H9 (cell line): Measurements from ENCODE around the gene TAF11L9. TPM values are rescaled to one million over a fixed set of nuclear protein-coding genes. Genes with fewer than 3 reads are reported as not detected.

Experiments
- DNase-seq: peaks from one replicate; pipeline ENCODE4 v3.0.0-alpha.2; 2017
- H2AFZ ChIP-seq: one replicate; pipeline ENCODE4 v1.6.1; 2013; ENCODE audit warnings: mild to moderate bottlenecking, low read length, control low read depth, moderate library complexity
- H2AK5ac ChIP-seq: 2 replicates; pipeline ENCODE4 v1.6.1; 2013; ENCODE audit warnings: low read length, control low read depth, mixed read lengths; ENCODE audit not compliant: insufficient read length
- H2BK120ac ChIP-seq: one replicate; pipeline ENCODE4 v1.6.1; 2013; ENCODE audit warnings: low read depth, mild to moderate bottlenecking, low read length, control low read depth, inconsistent platforms; ENCODE audit not compliant: poor library complexity, severe bottlenecking
- H2BK12ac ChIP-seq: 2 replicates; pipeline ENCODE4 v1.6.1; 2013; ENCODE audit warnings: low read length, control low read depth, mixed read lengths, low read depth; ENCODE audit not compliant: insufficient read length
- H2BK15ac ChIP-seq: 2 replicates; pipeline ENCODE4 v1.6.1; 2013; ENCODE audit warnings: low read depth, low read length, control low read depth
- H2BK20ac ChIP-seq: one replicate; pipeline ENCODE4 v1.6.1; 2013; ENCODE audit warnings: low read depth, mild to moderate bottlenecking, low read length, control low read depth, inconsistent platforms; ENCODE audit not compliant: poor library complexity, severe bottlenecking
- H2BK5ac ChIP-seq: 2 replicates; pipeline ENCODE4 v1.6.1; 2013; ENCODE audit warnings: low read length, control low read depth, mixed read lengths; ENCODE audit not compliant: insufficient read length
- H3K14ac ChIP-seq: 2 replicates; pipeline ENCODE4 v1.6.1; 2013; ENCODE audit warnings: low read length, control low read depth; ENCODE audit not compliant: insufficient read depth
- H3K18ac ChIP-seq: 2 replicates; pipeline ENCODE4 v1.6.1; 2013; ENCODE audit warnings: low read depth, mild to moderate bottlenecking, mixed read lengths, low read length, control low read depth; ENCODE audit not compliant: insufficient read length
- H3K23ac ChIP-seq: 2 replicates; pipeline ENCODE4 v1.6.1; 2013; ENCODE audit warnings: low read length, control low read depth, mixed read lengths, low read depth; ENCODE audit not compliant: insufficient read length
- H3K23me2 ChIP-seq: 2 replicates; pipeline ENCODE4 v1.6.1; 2013; ENCODE audit warnings: low read depth, mild to moderate bottlenecking, mixed read lengths, low read length, control low read depth; ENCODE audit not compliant: insufficient read length, poor library complexity, severe bottlenecking
- H3K27ac ChIP-seq: 2 replicates; pipeline ENCODE4 v1.5.1; 2013; ENCODE audit warnings: low read length, control low read depth, mixed read lengths, low read depth; ENCODE audit not compliant: insufficient read length
- H3K27me3 ChIP-seq: 2 replicates; pipeline ENCODE4 v1.6.1; 2013; ENCODE audit warnings: low read length, control low read depth, inconsistent platforms; ENCODE audit not compliant: insufficient read depth
- H3K4ac ChIP-seq: 2 replicates; pipeline ENCODE4 v1.6.1; 2013; ENCODE audit warnings: low read depth, mild to moderate bottlenecking, control low read depth, inconsistent platforms, low read length, moderate library complexity
- H3K4me1 ChIP-seq: 2 replicates; pipeline ENCODE4 v1.6.1; 2013; ENCODE audit warnings: low read length, control low read depth, inconsistent platforms; ENCODE audit not compliant: insufficient read depth
- H3K4me2 ChIP-seq: 2 replicates; pipeline ENCODE4 v1.6.1; 2013; ENCODE audit warnings: low read length, control low read depth, mixed read lengths; ENCODE audit not compliant: insufficient read length, insufficient read depth
- H3K56ac ChIP-seq: 2 replicates; pipeline ENCODE4 v1.6.1; 2013; ENCODE audit warnings: low read depth, mild to moderate bottlenecking, mixed read lengths, low read length, control low read depth; ENCODE audit not compliant: insufficient read length
- H3K79me1 ChIP-seq: 2 replicates; pipeline ENCODE4 v1.6.1; 2013; ENCODE audit warnings: low read depth, mild to moderate bottlenecking, moderate library complexity, low read length, control low read depth, inconsistent platforms; ENCODE audit not compliant: insufficient read depth, poor library complexity, severe bottlenecking
- H3K79me2 ChIP-seq: 2 replicates; pipeline ENCODE4 v1.6.1; 2013; ENCODE audit warnings: low read length, control low read depth, inconsistent platforms; ENCODE audit not compliant: insufficient read depth
- H3K9ac ChIP-seq: 2 replicates; pipeline ENCODE4 v1.6.1; 2013; ENCODE audit warnings: low read length, control low read depth, mixed read lengths; ENCODE audit not compliant: insufficient read length; ENCODE audit errors: extremely low read depth
- H3K9me3 ChIP-seq: one replicate; pipeline ENCODE4 v1.6.1; 2013; ENCODE audit warnings: low read depth, low read length, inconsistent platforms; ENCODE audit not compliant: control insufficient read depth
- H3T11ph ChIP-seq: one replicate; pipeline ENCODE4 v1.6.1; 2013; ENCODE audit warnings: mild to moderate bottlenecking, low read length, control low read depth, inconsistent platforms
- H4K20me1 ChIP-seq: one replicate; pipeline ENCODE4 v1.6.1; 2013; ENCODE audit not compliant: control insufficient read depth, insufficient read length, insufficient read depth
- H4K5ac ChIP-seq: 2 replicates; pipeline ENCODE4 v1.6.1; 2013; ENCODE audit warnings: low read depth, mild to moderate bottlenecking, mixed read lengths, low read length, control low read depth; ENCODE audit not compliant: insufficient read length
- H4K8ac ChIP-seq: replicated peaks from 2 replicates; pipeline ENCODE4 v1.6.1; 2013; ENCODE audit warnings: low read length, control low read depth, mixed read lengths, low read depth; ENCODE audit not compliant: insufficient read length
- H4K91ac ChIP-seq: 2 replicates; pipeline ENCODE4 v1.6.1; 2013; ENCODE audit warnings: low read depth, mild to moderate bottlenecking, moderate library complexity, mixed read lengths, low read length, control low read depth; ENCODE audit not compliant: insufficient read length
- H3K27ac Mint-ChIP-seq, 3 experiments: 2 replicates in 2 of 3; 3 replicates in 1 of 3; pipeline ENCODE4 v1.8.0; 2020 to 2021; ENCODE audit warnings: mixed read lengths in 3 of 3, mild to moderate bottlenecking in 1 of 3, moderate library complexity in 1 of 3
- H3K27me3 Mint-ChIP-seq: 2 replicates; pipeline ENCODE4 v1.8.0; 2021; ENCODE audit warnings: low read depth, mild to moderate bottlenecking, moderate library complexity, mixed read lengths
- H3K36me3 Mint-ChIP-seq, 3 experiments: 2 replicates in 2 of 3; 3 replicates in 1 of 3; pipeline ENCODE4 v1.8.0; 2020 to 2021; ENCODE audit warnings: low read depth in 3 of 3, mixed read lengths in 3 of 3; ENCODE audit not compliant: insufficient read depth in 1 of 3
- H3K4me1 Mint-ChIP-seq, 2 experiments: 2 replicates each; pipeline ENCODE4 v1.8.0; 2020; ENCODE audit warnings: mixed read lengths in 2 of 2
- H3K4me3 Mint-ChIP-seq, 2 experiments: 2 replicates in 1 of 2; 3 replicates in 1 of 2; pipeline ENCODE4 v1.8.0; 2020 to 2021; ENCODE audit warnings: mild to moderate bottlenecking in 2 of 2, mixed read lengths in 2 of 2, moderate library complexity in 1 of 2
- H3K9me3 Mint-ChIP-seq, 2 experiments: 2 replicates in 1 of 2; 3 replicates in 1 of 2; pipeline ENCODE4 v1.8.0; 2020; ENCODE audit warnings: mild to moderate bottlenecking in 2 of 2, mixed read lengths in 2 of 2, moderate library complexity in 1 of 2
- CTCF ChIP-seq: fragments of 200-600 bp; sonication (generic); conservative IDR thresholded peaks from 3 replicates; pipeline ENCODE4 v1.8.0; 2021; ENCODE audit warnings: antibody characterized with exemption, mild to moderate bottlenecking
- WGBS: extraction: QIAGEN DNeasy Blood & Tissue Kit; methylation state at CpG from one replicate; pipeline ENCODE4 v1.1.7; 2013; ENCODE audit warnings: missing lambda C conversion rate, low lambda C conversion rate, mixed read lengths; ENCODE audit not compliant: insufficient read length; ENCODE audit errors: extremely low coverage; 5-methylcytosine and 5-hydroxymethylcytosine counted together
- total RNA-seq: library from RNA; stranded (reverse); gene quantifications from 2 replicates; pipeline ENCODE4 v1.2.1, GENCODE V29; 2021

The TAF11L9 gene
- total RNA-seq, 1 experiment from 2014 or later = not detected

GRCh38 chr5:17625686-17626085 is 31.5 kb upstream of the TAF11L9 start:
- Mint-ChIP-seq H3K36me3 (no peaks in the 10 kb centered on the region), H3K27me3 (no peaks in the 10 kb centered on the region), H3K4me1 (no peaks in the 10 kb centered on the region), H3K9me3 (no peaks in the 10 kb centered on the region; a peak in 1 of 5 replicates), H3K4me3 (no peak overlapping the region), H3K27ac (no peak overlapping the region)
- H4K20me1 ChIP-seq = no peaks in the 10 kb centered on the region
- H3K18ac ChIP-seq = no peak overlapping the region
- H3K27me3 ChIP-seq = no peaks in the 10 kb centered on the region
- H3K79me2 ChIP-seq = no peaks in the 10 kb centered on the region
- H3K9me3 ChIP-seq = no peaks in the 10 kb centered on the region
- H3K23ac ChIP-seq = no peak overlapping the region
- no peak overlapping the region for H3K14ac ChIP-seq
- H3K4me1 ChIP-seq = no peaks in the 10 kb centered on the region
- no CpG with 5 or more reads among the region's 11 CpGs for WGBS
- no peaks in the 10 kb centered on the region for H3K79me1 ChIP-seq
- H3K23me2 ChIP-seq = no peaks in the 10 kb centered on the region
- H2BK120ac ChIP-seq = no peak overlapping the region
- H3K4me2 ChIP-seq = no peak overlapping the region
- no peak for TF ChIP-seq CTCF
- no peak overlapping the region for H3K9ac ChIP-seq
- no peak overlapping the region for H2AK5ac ChIP-seq
- DNase-seq = no peak
- no peak overlapping the region for H2AFZ ChIP-seq
- H3K27ac ChIP-seq = no peak overlapping the region
- H4K91ac ChIP-seq = no peak overlapping the region
- no peak overlapping the region for H4K5ac ChIP-seq
- no peak overlapping the region for H2BK15ac ChIP-seq
- no peak overlapping the region for H3K4ac ChIP-seq
- no peak overlapping the region for H3K56ac ChIP-seq
- no peak overlapping the region for H4K8ac ChIP-seq
- no peak overlapping the region for H2BK20ac ChIP-seq
- H3T11ph ChIP-seq = no peak overlapping the region
- no peak overlapping the region for H2BK5ac ChIP-seq
- H2BK12ac ChIP-seq = no peak overlapping the region
